Measurements from ENCODE around the gene PPP1R9B.

PPP1R9B gene

GRCh38 chr17:50154604-50155003 lies 4.1 kb upstream of the PPP1R9B start:
- DNase-seq (ENCODE audit: low read depth) = no peak

- DNase-seq (ENCODE audit: low read depth) = no peak
Observed at GRCh38 chr17:50153650-50154575, 3.4 kb upstream of the PPP1R9B start.

- no peak for DNase-seq (ENCODE audit: low read depth)
Observed at GRCh38 chr17:50152736-50153135, 2.3 kb upstream of the PPP1R9B start.

DNA sequence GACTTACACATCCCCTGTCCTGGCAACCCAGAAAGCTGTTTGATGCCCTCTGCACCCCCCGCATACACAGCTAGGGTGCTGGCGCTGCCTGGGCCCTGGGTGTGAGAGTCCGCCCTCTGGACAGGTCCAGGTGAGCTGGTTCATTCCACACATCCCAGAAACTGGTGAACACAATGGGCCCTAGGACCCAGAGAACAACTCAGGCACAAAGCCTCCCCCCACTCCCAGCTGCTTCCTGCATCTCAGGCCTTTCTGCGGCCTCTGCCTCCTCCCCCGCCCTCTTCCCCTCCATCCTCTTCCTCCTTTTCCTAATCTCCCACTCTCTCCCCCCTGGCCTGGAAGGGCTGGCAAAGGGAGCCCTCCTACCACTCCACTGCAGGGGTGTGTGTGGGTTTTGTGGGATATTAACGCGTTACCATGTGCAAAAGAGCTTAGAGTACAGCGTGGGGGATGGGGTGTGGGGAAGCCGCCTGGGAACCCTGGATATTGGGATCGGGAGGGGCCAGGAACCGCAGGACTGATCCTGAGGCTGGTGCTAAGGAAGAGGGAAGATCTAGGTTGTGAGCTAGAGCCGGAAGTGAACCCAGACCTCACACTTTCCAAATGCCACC lies 1.6 kb upstream of the PPP1R9B start:
- DNase-seq (ENCODE audit: low read depth) = peak; percentile 20

DNA sequence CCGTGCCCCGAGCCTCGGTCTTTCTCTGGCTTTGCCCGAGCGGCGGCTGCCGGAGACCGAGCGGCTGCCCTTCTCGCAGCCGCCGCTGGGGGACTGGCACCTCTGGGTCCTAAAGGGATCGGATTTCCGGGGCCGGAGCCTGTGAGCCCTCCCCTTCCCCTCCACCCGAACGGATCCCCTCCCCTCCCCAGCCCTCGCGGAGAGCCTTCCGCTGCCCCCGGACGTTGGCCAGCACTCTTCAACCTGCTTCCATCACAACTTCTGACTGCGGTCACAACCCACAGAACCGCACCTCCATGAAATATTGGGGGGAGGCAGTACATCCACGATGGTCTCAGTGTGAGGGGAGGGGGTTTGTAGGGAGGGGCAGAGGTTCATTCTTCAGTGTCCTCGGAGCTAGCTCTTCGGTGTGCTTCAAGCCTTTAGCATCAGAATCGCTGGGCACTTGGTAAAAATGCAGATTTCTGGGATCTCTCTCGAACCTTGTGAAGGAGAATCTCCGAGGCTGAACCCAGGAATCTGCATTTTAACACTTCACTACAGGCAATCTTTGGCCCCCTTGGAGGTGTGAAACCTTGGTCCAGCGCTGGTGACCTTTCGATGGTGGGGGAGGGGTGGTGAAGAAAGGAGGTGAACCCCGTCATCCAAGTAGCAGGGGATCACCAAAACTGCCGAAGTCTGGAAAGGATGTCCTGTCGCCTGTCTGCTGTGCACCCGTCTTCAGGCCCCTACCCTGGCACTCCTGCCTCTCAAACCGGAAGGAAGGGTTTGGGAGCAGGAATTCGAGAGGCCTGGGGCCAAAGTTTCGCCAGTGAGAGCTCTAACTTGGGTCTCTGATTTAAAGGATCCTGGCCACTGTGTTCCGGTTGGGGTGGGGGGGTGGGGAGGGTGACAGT lies 812 bp upstream of the PPP1R9B start:
- peak; percentile 75 for DNase-seq (ENCODE audit: low read depth)

GRCh38 chr17:50149417-50150353 lies 792 bp downstream of the PPP1R9B start:
- peak; percentile 54 for DNase-seq (ENCODE audit: low read depth)

GRCh38 chr17:50149091-50149416 lies 1.4 kb downstream of the PPP1R9B start:
- no peak for DNase-seq (ENCODE audit: low read depth)

DNA sequence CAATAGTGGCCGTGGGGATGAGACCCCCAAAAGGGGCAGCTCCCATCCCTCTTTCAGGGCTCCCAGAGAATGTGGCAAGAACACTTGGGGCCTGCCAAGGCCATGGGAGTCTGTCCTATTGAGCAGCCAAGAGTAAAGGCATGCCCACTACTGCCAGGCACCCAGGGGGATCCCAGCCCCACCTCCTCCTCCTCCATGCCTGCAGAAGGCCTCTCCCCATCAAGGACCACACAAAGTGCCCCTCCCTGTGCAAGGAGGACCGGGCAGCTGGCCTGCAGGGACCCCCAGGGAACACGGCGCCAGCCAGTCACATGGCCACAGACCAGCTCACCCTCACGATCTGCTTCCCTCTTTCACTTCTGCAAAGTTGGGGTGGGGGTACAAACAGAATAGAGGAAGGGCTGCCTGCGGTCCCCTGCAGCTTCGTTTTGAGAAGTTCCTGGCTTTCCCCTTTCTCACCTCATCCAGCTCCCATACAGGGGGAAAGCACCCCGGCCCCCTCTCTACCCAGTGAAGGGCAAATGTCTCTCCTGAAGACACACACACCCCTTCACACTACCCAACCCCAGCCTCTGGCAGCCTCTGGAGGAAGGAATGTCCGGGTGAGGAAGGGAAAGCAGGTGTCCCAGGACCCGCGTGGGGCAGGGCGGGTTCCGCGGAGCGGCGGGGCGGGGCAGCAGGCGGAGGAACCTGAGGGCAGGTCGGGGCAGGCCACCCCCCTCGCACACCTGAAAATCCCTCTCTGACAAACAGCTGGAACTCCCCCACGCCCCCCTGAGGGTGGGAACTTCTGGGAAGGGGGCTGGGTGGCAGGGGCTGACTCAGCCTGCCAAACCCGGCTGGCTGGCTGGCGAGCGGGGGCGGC lies 2.0 kb downstream of the PPP1R9B start:
- peak; percentile 62 for DNase-seq (ENCODE audit: low read depth)

- DNase-seq (ENCODE audit: low read depth) = no peak
Observed at GRCh38 chr17:50147841-50148225, 2.6 kb downstream of the PPP1R9B start.

DNA sequence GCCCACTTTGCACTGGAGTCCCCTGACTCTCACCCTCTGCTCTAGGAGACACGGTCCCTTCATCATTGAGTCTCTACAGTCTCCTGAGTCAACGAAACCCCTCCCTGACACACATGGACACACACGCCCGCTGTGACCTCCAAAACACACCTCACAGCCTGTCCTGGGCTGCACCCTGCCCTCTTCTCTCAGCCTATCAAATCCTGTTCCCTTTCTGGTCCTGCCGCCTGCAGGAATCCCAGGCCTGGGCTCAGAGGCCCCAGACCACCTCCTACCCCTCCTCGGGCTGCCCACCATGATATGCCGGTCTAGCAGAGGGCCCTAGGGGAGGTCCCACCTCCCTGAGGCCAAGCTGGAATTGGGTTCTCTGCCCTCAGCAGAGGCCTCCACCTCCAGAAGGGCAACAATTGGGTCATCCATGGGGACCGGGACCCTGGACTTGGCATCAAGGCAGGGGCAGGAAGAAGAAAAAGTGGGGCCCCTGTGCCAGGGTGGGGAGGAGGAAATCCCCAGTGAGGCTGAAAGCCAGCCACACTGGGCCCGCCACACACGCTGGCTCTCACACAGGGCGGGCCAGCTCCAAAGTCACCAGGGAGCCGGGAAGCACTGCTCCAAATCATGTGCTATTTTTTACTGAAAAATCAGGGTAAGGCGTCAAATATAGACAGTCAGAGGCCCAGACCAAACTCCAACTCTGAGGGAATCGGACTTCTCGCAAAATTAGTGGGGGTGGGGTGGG lies 3.4 kb downstream of the PPP1R9B start:
- no peak for DNase-seq (ENCODE audit: low read depth)

- DNase-seq (ENCODE audit: low read depth) = no peak
Observed at GRCh38 chr17:50146230-50146926, 4.1 kb downstream of the PPP1R9B start.

DNA sequence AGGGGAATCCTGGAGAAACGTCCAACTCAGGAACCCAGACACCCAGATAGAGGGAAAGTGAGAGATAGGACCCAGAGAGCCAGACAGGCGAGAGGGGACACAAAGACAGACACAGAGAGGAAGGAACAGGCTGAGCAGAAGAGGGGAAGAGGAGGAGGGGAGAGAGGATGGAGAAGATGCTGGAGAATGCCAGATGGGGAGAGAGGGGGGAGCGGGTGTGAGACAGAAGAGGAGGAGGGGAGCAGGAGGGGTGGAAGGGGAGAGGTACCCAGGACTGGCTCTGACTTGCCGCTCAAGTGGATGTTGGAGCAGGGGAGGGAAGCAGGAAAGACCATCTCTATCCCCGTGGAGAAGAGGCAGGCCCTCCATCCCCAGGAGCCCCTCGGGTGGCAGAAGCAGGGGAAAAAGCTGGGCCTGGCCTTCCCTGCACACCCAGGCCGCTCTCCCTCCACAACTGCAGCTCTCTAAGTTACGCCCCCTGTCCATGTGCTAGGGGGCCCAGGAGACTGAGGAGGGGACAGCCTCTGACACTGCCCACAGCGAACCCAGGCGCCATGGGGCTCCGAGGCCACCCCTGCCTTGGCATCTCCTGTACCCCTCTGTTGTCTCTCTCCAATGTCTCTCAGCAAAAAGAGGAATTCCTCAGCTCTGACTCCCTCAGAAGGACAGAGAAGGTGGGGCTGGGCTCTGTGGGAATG lies 4.8 kb downstream of the PPP1R9B start:
- DNase-seq (ENCODE audit: low read depth) = no peak

- no peak for DNase-seq (ENCODE audit: low read depth)
Observed at GRCh38 chr17:50144845-50145531, 5.5 kb downstream of the PPP1R9B start.

- no peak for DNase-seq (ENCODE audit: low read depth)
Observed at GRCh38 chr17:50144355-50144754, 6.1 kb downstream of the PPP1R9B start.

GRCh38 chr17:50143461-50144176 lies 6.9 kb downstream of the PPP1R9B start:
- DNase-seq (ENCODE audit: low read depth) = no peak

GRCh38 chr17:50141745-50142110 lies 8.7 kb downstream of the PPP1R9B start:
- no peak for DNase-seq (ENCODE audit: low read depth)
